SK-N-SH treated with all-trans-retinoic acid at 6 μM for 48 hours (cell line): ENCODE data around the gene CTBP2.

Experiments used
- ATAC-seq: fragments of 200-7000 bp; cut with Tn5 transposase; 3 replicates; pipeline ENCODE4 v1.9.1; 2020; ENCODE audit warnings: mild to moderate bottlenecking, moderate library complexity
- BACH2 ChIP-seq: fragments of 250-450 bp; sonication (Bioruptor Pico); IDR thresholded peaks from 2 replicates; pipeline ENCODE4 v1.9.0; 2021; ENCODE audit warnings: mild to moderate bottlenecking, borderline replicate concordance
- CSRNP3 ChIP-seq: fragments of 250-450 bp; sonication (Bioruptor Pico); IDR thresholded peaks from 2 replicates; pipeline ENCODE4 v1.5.1; 2021; ENCODE audit warnings: mild to moderate bottlenecking, moderate library complexity
- ISL1 ChIP-seq: fragments of 250-450 bp; sonication (Bioruptor Pico); IDR thresholded peaks from 2 replicates; pipeline ENCODE4 v2.1.2; 2022; ENCODE audit warnings: mild to moderate bottlenecking, moderate library complexity
- OSR1 ChIP-seq: fragments of 250-450 bp; sonication (Bioruptor Pico); IDR thresholded peaks from 2 replicates; pipeline ENCODE4 v1.8.0; 2022; ENCODE audit warnings: moderate library complexity, mild to moderate bottlenecking, inconsistent platforms
- PATZ1 ChIP-seq: fragments of 250-450 bp; sonication (Bioruptor Pico); IDR thresholded peaks from 2 replicates; pipeline ENCODE4 v1.8.0; 2020; ENCODE audit warnings: mild to moderate bottlenecking, moderate library complexity, borderline replicate concordance
- POU6F1 ChIP-seq: fragments of 250-450 bp; sonication (Bioruptor Pico); IDR thresholded peaks from 2 replicates; pipeline ENCODE4 v1.8.0; 2021; ENCODE audit warnings: low read depth, mild to moderate bottlenecking, moderate library complexity, borderline replicate concordance
- PPARA ChIP-seq: fragments of 250-450 bp; sonication (Bioruptor Pico); IDR thresholded peaks from 2 replicates; pipeline ENCODE4 v1.5.0; 2020; ENCODE audit warnings: mild to moderate bottlenecking, borderline replicate concordance
- RARB ChIP-seq: fragments of 250-450 bp; sonication (Bioruptor Pico); IDR thresholded peaks from 2 replicates; pipeline ENCODE4 v1.8.0; 2021; ENCODE audit warnings: mild to moderate bottlenecking, moderate library complexity
- SNAI2 ChIP-seq: fragments of 250-450 bp; sonication (Bioruptor Pico); IDR thresholded peaks from 2 replicates; pipeline ENCODE4 v1.5.0; 2020; ENCODE audit warnings: mild to moderate bottlenecking, moderate library complexity
- TCF4 ChIP-seq: fragments of 250-450 bp; sonication (Bioruptor Pico); IDR thresholded peaks from 2 replicates; pipeline ENCODE4 v1.8.0; 2021; ENCODE audit warnings: mild to moderate bottlenecking, moderate library complexity, borderline replicate concordance
- TOX ChIP-seq: fragments of 250-450 bp; sonication (Bioruptor Pico); IDR thresholded peaks from 2 replicates; pipeline ENCODE4 v1.8.0; 2021; ENCODE audit warnings: mild to moderate bottlenecking, moderate library complexity, borderline replicate concordance
- TSHZ2 ChIP-seq: fragments of 250-450 bp; sonication (Bioruptor Pico); IDR thresholded peaks from 2 replicates; pipeline ENCODE4 v1.5.0; 2020; ENCODE audit warnings: mild to moderate bottlenecking, moderate library complexity
- ZC3H10 ChIP-seq: fragments of 250-450 bp; sonication (Bioruptor Pico); IDR thresholded peaks from 2 replicates; pipeline ENCODE4 v1.5.1; 2021; ENCODE audit warnings: mild to moderate bottlenecking, moderate library complexity
- ZFP3 ChIP-seq: fragments of 250-450 bp; sonication (Bioruptor Pico); IDR thresholded peaks from 2 replicates; pipeline ENCODE4 v1.5.0; 2020; ENCODE audit warnings: mild to moderate bottlenecking, moderate library complexity
- ZFP30 ChIP-seq: fragments of 450-650 bp; formaldehyde crosslinking; IDR thresholded peaks from 2 replicates; pipeline ENCODE4 v1.5.0; 2022; ENCODE audit warnings: mild to moderate bottlenecking, moderate library complexity
- ZNF565 ChIP-seq: fragments of 450-650 bp; formaldehyde crosslinking; conservative IDR thresholded peaks from 2 replicates; pipeline ENCODE4 v1.5.0; 2020; ENCODE audit warnings: low read depth, mild to moderate bottlenecking, moderate library complexity
- ZNF70 ChIP-seq: fragments of 450-650 bp; formaldehyde crosslinking; IDR thresholded peaks from 2 replicates; pipeline ENCODE4 v1.5.0; 2020; ENCODE audit warnings: mild to moderate bottlenecking, moderate library complexity
- ZNF8 ChIP-seq: fragments of 450-650 bp; formaldehyde crosslinking; IDR thresholded peaks from 2 replicates; pipeline ENCODE4 v1.5.0; 2020; ENCODE audit warnings: mild to moderate bottlenecking, moderate library complexity

CTBP2 gene

DNA sequence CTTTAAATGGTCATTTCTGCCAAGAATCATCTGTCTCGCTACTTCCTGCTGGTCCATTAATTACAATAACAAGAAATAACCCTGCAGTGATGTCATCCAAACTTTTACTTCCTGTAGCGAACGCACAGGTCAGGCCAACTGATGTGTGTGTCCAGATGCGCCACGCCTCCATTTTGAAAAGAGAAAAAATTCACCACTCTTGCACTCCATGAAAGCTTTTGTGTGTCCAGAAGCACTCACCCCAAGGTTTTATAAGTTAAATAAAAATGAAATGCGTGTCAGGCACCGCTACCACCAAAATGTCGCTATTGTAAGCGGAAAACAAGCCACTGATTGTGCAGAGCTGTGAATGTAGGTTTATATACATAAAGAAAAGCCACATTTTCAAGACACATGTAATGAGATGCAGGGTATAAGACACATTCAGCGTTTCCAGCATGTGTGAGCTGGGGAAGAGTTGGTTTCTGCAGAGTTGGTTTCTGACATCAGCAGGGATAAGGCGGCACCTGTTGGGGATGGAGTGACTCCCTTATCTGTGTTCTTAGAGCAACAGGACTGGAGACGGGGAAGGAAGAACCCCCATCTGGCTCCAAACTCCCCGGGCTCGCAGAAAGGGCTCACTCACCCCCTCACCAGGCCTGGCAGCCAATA, 83.3 kb downstream of the CTBP2 start (continued):
- TF ChIP-seq TCF4 (CRISPR knock-in tag) (no peak), SNAI2 (CRISPR knock-in tag) (no peak), ZNF8 (no peak), BACH2 (no peak), ZNF565 (CRISPR knock-in tag) (no peak)

DNA sequence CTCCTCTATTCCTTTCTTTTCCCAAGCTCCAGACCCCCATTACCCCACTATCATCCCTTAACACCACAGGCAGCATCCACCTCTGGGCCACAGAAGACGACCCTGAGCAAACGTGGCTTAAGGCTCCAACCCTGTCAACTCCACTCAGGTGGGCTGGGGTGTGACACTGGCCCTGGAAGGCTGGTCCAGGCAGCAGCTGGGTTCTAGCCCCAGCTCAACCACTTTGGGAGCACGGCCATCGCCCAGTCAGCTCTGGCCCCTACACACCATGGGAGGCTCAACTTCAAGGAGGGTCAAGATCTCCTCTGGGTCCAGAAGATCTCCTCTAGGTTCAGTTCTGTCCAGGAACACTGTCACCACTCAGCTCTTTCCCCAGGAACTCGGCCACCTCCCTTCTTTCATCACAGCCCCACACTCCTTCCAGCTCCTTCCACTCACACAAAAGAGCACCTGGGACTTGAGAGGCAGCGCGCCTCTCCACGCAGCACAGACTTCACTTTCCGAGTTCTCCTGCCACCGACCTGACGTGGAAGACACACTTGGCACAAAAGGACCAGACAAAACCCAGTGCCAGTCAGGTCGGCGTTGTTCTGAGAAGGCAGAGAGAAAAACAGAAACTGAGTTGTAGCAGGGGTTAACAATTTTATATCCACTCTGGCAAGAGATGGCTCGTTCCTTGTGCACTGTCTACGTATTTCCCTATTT, 84.1 kb downstream of the CTBP2 start:
- TF ChIP-seq SNAI2 (CRISPR knock-in tag) (no peak), TCF4 (CRISPR knock-in tag) (no peak), TSHZ2 (CRISPR knock-in tag) (no peak), PATZ1 (CRISPR knock-in tag) (no peak), ZFP30 (CRISPR knock-in tag) (no peak), ZNF70 (CRISPR knock-in tag) (no peak), OSR1 (CRISPR knock-in tag) (no peak), TOX (no peak), ISL1 (no peak), PPARA (CRISPR knock-in tag) (no peak), ZFP3 (CRISPR knock-in tag) (no peak), POU6F1 (CRISPR knock-in tag) (no peak), CSRNP3 (CRISPR knock-in tag) (no peak), RARB (CRISPR knock-in tag) (no peak), BACH2 (no peak), ZC3H10 (CRISPR knock-in tag) (no peak)
- ATAC-seq: no peak

GRCh38 chr10:125073996-125074395, 86.4 kb downstream of the CTBP2 start:
- ATAC-seq: no peak

More at GRCh38 chr10:125073996-125074395, 86.4 kb downstream of the CTBP2 start:
- no peak for TF ChIP-seq PATZ1 (CRISPR knock-in tag)
- no peak for TF ChIP-seq TCF4 (CRISPR knock-in tag)
- TF ChIP-seq ZNF8: no peak
